GM23338 (cell line): ENCODE data around the gene ELAVL3.

Source experiments
- CREB1 ChIP-seq: fragments of 250-450 bp; sonication (Bioruptor Pico); IDR thresholded peaks from 2 replicates; pipeline ENCODE4 v1.5.0; 2020; ENCODE audit warnings: low read depth, mild to moderate bottlenecking, moderate library complexity
- CTCF ChIP-seq, 2 experiments: fragments of 200-600 bp in 1 of 2; sonication (generic) in 1 of 2; conservative IDR thresholded peaks; 2 replicates each; pipeline versions ENCODE4 v1.5.1 to v1.6.1; 2016 to 2017; ENCODE audit warnings: antibody characterized with exemption in 2 of 2, low read depth in 2 of 2, mild to moderate bottlenecking in 2 of 2, moderate library complexity in 1 of 2
- ETS1 ChIP-seq: IDR thresholded peaks from 2 replicates; pipeline ENCODE4 v1.6.1; 2016; ENCODE audit warnings: antibody characterized with exemption
- EZH2 ChIP-seq: fragments of 200-600 bp; sonication (generic); IDR thresholded peaks from one replicate; pipeline ENCODE4 v1.8.0; 2017; ENCODE audit warnings: antibody characterized with exemption, mild to moderate bottlenecking, low read depth; ENCODE audit not compliant: unreplicated experiment
- EZH2phosphoT487 ChIP-seq: fragments of 200-600 bp; sonication (generic); IDR thresholded peaks from one replicate; pipeline ENCODE4 v1.8.1; 2018; ENCODE audit warnings: antibody characterized with exemption; ENCODE audit not compliant: unreplicated experiment
- JUNB ChIP-seq: IDR thresholded peaks from one replicate; pipeline ENCODE4 v1.6.1; 2016; ENCODE audit warnings: antibody characterized with exemption; ENCODE audit not compliant: unreplicated experiment
- NANOG ChIP-seq: IDR thresholded peaks from 2 replicates; pipeline ENCODE4 v1.6.1; 2016; ENCODE audit warnings: antibody characterized with exemption, borderline replicate concordance
- POLR2AphosphoS5 ChIP-seq: IDR thresholded peaks from 2 replicates; pipeline ENCODE4 v1.6.1; 2016; ENCODE audit warnings: antibody characterized with exemption, low read depth
- REST ChIP-seq: IDR thresholded peaks from one replicate; pipeline ENCODE4 v1.6.1; 2018; ENCODE audit warnings: antibody characterized with exemption; ENCODE audit not compliant: unreplicated experiment
- STAT1 ChIP-seq: IDR thresholded peaks from one replicate; pipeline ENCODE4 v1.6.1; 2016; ENCODE audit warnings: antibody characterized with exemption; ENCODE audit not compliant: unreplicated experiment
- ZNF114 ChIP-seq: fragments of 250-450 bp; sonication (Bioruptor Pico); IDR thresholded peaks from 2 replicates; pipeline ENCODE4 v1.5.0; 2020; ENCODE audit warnings: mild to moderate bottlenecking, moderate library complexity
- ZNF462 ChIP-seq: fragments of 250-450 bp; sonication (Bioruptor Pico); IDR thresholded peaks from 2 replicates; pipeline ENCODE4 v1.5.0; 2020; ENCODE audit warnings: mild to moderate bottlenecking, moderate library complexity

- TF ChIP-seq ETS1 (no peak), CREB1 (CRISPR knock-in tag) (no peak), POLR2AphosphoS5 (no peak), CTCF (conservative IDR thresholded peaks at IDR 0.05; ENCODE audit: low read depth in 2 of 2) (peak; percentile 89 to 97), STAT1 (no peak), REST (no peak), EZH2phosphoT487 (no peak), EZH2 (no peak), JUNB (no peak), NANOG (no peak), ZNF114 (CRISPR knock-in tag) (no peak), ZNF462 (CRISPR knock-in tag) (no peak)
These were observed 34.1 kb downstream of the ELAVL3 start for GRCh38 chr19:11446652-11447301.
